Measurements from ENCODE around the gene ZNF414.

ZNF414 gene

GRCh38 chr19:8466018-8466417 lies 47.9 kb downstream of the ZNF414 start:
- no peak for DNase-seq (ENCODE audit: low read depth in 1 of 2, low spot score in 1 of 2)
- TF ChIP-seq POLR2AphosphoS5 (IDR thresholded peaks at IDR 0.05; ENCODE audit: low read depth), result no peak
- no peak for TF ChIP-seq REST (IDR thresholded peaks at IDR 0.05; ENCODE audit: insufficient replicate concordance, low read depth)
- no peak for TF ChIP-seq GABPA (IDR thresholded peaks at IDR 0.05; ENCODE audit: low read depth)
- TF ChIP-seq CTCF (IDR thresholded peaks at IDR 0.05; ENCODE audit: insufficient read depth, low read length), result no peak
- no peak for TF ChIP-seq SPI1 (IDR thresholded peaks at IDR 0.05; ENCODE audit: borderline replicate concordance, low read depth)

GRCh38 chr19:8463365-8463764 lies 50.6 kb downstream of the ZNF414 start:
- no peak overlapping the region for H3K4me3 ChIP-seq (replicated peaks; ENCODE audit: insufficient read depth, low read length)
- H3K27ac ChIP-seq (replicated peaks), result no peak overlapping the region
- DNase-seq (ENCODE audit: low read depth in 1 of 2, low spot score in 1 of 2), result no peak
- H3K27me3 ChIP-seq (ENCODE audit: insufficient read depth, poor library complexity, severe bottlenecking), result no peaks in the 10 kb centered on the region
- TF ChIP-seq GABPA (IDR thresholded peaks at IDR 0.05; ENCODE audit: low read depth) (no peak), REST (IDR thresholded peaks at IDR 0.05; ENCODE audit: insufficient replicate concordance, low read depth) (no peak), SPI1 (IDR thresholded peaks at IDR 0.05; ENCODE audit: borderline replicate concordance, low read depth) (no peak), POLR2AphosphoS5 (IDR thresholded peaks at IDR 0.05; ENCODE audit: low read depth) (no peak), CTCF (IDR thresholded peaks at IDR 0.05; ENCODE audit: insufficient read depth, low read length) (no peak)

More at GRCh38 chr19:8466018-8466417, 47.9 kb downstream of the ZNF414 start:
- no peak overlapping the region for H3K4me3 ChIP-seq (replicated peaks; ENCODE audit: insufficient read depth, low read length)
- no peaks in the 10 kb centered on the region for H3K27me3 ChIP-seq (ENCODE audit: insufficient read depth, poor library complexity, severe bottlenecking)
- H3K27ac ChIP-seq (replicated peaks), result no peak overlapping the region

- Histone ChIP-seq H3K27me3 (ENCODE audit: insufficient read depth, poor library complexity, severe bottlenecking) (no peaks in the 10 kb centered on the region), H3K4me3 (replicated peaks; ENCODE audit: insufficient read depth, low read length) (no peak overlapping the region), H3K27ac (replicated peaks) (no peak overlapping the region)
- no peak for DNase-seq (ENCODE audit: low read depth in 1 of 2, low spot score in 1 of 2)
- TF ChIP-seq REST (IDR thresholded peaks at IDR 0.05; ENCODE audit: insufficient replicate concordance, low read depth) (no peak), SPI1 (IDR thresholded peaks at IDR 0.05; ENCODE audit: borderline replicate concordance, low read depth) (no peak), CTCF (IDR thresholded peaks at IDR 0.05; ENCODE audit: insufficient read depth, low read length) (no peak), GABPA (IDR thresholded peaks at IDR 0.05; ENCODE audit: low read depth) (no peak), POLR2AphosphoS5 (IDR thresholded peaks at IDR 0.05; ENCODE audit: low read depth) (no peak)
Observed at GRCh38 chr19:8462571-8462970, 51.4 kb downstream of the ZNF414 start.
